GM19463 (cell line): ENCODE results near the gene OSER1.

Experiments used
- ATAC-seq: cut with Tn5 transposase; IDR thresholded peaks from one replicate; pipeline ENCODE4 v1.9.1; 2021; ENCODE audit warnings: mild to moderate bottlenecking, moderate library complexity; ENCODE audit not compliant: unreplicated experiment

OSER1 gene

GRCh38 chr20:44181611-44182010, 29.0 kb downstream of the OSER1 start:
- ATAC-seq, result no peak

DNA sequence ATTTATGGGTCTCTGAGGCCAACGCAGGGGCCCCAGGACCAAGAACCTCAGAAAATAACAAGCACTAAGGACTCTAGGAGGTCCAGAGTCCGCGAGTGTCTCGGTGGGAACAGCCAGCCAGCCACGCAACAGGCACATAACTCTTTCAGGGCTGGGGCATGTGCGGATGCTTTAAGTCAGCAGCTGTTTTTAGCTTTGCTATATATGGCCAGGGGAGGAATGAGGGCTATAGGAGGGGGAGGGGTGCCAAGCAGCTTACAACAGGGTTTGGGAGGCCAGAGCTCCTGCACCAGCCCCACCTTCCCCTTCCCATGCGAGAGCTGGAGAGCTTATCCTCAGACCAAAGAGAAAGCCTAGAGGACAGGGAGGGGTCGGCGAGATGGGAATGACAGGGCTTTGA, 29.8 kb downstream of the OSER1 start:
- no peak for ATAC-seq

- no peak for ATAC-seq
Observed at GRCh38 chr20:44176833-44177534, 33.6 kb downstream of the OSER1 start.

DNA sequence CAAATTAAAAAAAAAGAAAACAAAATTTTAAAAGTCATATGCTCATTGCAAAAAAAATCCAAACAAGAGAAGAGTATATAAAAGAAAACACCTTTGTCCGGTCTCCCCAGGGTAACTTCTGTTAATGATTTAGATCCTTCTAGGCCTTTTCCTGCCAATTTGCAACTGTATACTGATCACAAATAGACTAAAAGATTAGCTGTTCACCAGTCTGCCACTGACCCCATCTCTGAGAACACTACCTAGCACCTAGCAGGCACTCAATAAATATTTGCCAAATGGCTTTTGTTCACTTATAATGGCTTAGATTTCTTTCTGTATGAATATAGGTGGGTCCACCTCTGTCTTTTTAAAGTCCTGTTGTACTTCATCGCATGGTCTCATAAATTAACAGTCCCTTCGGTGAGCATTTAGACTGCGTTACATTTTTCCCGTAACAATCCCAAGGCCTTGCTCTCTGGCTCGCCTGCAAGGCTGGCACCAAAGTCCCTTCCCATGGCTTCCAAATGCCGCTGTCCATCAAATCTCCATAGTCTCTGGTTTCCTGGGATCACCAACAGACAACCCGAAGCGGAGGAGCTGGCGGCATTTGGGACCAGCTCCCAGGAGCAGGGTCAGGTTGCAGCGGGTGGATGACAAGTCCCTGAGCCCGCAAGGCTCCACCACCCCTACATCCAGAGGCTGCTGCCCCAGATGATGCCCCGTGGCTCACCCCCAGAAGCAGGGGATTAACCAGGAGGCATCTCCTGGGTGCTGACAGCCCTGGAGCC, 35.4 kb downstream of the OSER1 start:
- no peak for ATAC-seq

DNA sequence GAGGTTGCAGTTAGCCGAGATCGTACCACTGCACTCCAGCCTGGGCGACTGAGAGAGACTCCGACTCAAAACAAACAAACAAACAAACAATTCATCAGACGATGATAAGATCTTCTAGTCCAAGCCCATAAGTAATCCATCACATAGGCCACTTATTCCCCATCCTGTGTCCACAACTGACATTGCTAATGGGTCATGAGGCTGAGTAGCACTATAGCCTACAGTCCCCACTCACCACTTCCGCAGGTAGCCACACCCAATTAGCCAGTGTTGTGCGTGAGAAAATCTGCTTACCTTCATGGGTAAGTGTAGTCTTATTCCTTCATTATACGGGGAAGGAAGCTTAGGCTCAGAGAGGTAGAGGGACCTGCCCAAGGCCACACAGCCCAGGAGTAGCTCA, 36.7 kb downstream of the OSER1 start:
- no peak for ATAC-seq

- ATAC-seq, result no peak
Observed at GRCh38 chr20:44173116-44173515, 37.5 kb downstream of the OSER1 start.

GRCh38 chr20:44172572-44172950, 38.0 kb downstream of the OSER1 start:
- no peak for ATAC-seq

DNA sequence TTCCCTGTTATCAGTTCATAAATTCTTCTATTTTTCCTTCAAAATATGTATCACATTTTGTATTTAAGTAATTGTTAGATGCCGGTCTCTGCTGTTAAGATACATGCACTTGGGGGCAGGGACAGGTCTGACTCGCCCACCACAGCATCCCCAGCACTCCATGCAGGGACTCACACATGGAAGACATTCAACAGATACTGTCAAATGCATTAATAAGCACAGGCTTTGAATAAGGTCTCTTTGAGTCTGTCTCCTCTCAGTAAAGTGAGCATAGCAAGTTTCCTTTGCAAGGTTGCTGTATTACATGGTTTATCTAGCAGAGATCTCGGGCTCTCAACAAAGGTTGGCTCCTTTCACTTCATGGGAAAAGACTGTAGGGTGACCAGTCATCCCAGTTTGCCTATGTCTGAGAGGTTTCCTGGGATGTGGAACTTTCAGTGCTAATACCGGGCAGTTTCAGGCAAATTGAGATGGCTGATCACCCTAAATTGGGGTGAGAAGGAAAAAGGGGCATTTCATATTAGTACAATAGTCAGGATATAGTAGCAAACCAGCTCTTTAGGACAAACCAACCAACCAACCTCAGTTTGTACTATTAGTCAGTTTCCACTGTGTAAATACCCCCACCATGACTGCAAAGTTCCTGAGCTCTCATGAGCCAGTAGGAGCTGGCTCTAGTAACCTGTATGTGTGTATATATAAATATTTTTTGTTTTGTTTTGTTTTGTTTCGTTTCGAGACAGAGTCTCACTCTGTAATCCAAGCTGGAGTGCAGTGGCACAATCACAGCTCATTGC, 38.6 kb downstream of the OSER1 start:
- no peak for ATAC-seq

GRCh38 chr20:44170816-44171410, 39.7 kb downstream of the OSER1 start:
- ATAC-seq, result no peak

GRCh38 chr20:44167736-44168135, 42.8 kb downstream of the OSER1 start:
- ATAC-seq, result no peak

GRCh38 chr20:44166477-44166876, 44.1 kb downstream of the OSER1 start:
- ATAC-seq, result no peak

DNA sequence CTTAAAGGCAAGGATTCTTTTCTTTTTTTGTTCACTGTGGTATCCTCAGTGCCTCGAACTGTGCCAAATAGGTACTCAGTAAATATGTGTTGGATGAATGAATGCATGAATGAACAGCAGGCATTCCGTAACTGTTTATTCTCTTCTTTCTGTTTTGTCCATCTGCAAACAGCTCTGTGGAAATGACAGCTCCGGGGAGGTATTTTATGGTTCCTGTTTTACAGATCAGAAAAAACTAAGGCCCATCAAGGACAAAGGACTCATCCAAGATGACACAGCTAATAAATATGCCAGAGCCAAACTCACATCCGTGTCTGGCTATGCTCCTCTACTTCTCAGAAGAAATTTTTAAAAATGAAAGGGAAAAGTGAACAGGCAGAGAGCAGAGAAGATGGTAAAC, 44.6 kb downstream of the OSER1 start:
- ATAC-seq, result no peak

DNA sequence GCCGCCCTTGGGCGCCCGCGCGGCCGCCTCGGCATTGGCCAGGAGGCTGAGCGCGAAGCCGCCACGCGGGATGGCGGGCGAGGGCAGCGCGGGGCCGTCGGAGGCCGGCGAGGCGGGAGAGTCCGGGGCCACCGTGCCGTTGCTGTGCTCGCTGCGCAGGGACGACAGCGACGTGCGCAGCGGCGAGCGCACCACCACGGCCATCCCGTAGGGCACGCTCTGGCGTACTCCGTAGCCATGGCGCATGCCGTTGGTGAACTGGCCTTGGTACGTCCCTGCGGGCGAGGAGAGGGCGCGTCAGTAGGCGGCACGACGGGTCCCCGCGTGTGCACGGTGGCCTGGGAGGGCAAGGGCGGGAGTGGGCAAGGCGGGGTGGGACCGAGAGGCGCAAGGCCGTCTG, 50.4 kb downstream of the OSER1 start:
- no peak for ATAC-seq

- ATAC-seq, result no peak
Observed at GRCh38 chr20:44159711-44160110, 50.9 kb downstream of the OSER1 start.

- no peak for ATAC-seq
Observed at GRCh38 chr20:44159125-44159524, 51.4 kb downstream of the OSER1 start.

- ATAC-seq, result no peak
Observed at GRCh38 chr20:44157061-44157460, 53.5 kb downstream of the OSER1 start.

DNA sequence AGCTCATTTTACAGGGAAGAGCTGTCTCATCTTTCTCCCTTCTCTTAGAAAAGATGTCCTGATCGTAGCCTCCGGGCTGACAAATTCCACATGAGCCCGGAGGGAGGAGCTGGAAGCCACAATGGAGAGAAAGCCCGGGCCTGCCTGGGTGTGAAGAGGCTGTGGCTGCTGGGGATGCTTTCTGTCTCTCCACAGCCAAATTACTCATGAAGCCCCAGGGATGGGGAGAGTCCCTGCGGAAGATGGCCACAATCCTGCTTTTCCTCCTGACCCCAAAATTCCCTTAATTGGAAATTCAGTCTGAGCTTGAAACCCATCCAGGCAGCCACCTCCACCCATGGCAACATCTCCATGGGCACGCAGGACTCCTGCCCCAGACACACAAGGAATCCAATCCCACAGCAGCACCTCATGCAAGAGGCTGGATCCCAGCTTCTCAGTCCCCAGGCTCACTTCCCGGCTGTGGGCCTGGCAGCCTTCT, 56.0 kb downstream of the OSER1 start:
- no peak for ATAC-seq

- no peak for ATAC-seq
Observed at GRCh38 chr20:44153636-44154043, 56.9 kb downstream of the OSER1 start.

DNA sequence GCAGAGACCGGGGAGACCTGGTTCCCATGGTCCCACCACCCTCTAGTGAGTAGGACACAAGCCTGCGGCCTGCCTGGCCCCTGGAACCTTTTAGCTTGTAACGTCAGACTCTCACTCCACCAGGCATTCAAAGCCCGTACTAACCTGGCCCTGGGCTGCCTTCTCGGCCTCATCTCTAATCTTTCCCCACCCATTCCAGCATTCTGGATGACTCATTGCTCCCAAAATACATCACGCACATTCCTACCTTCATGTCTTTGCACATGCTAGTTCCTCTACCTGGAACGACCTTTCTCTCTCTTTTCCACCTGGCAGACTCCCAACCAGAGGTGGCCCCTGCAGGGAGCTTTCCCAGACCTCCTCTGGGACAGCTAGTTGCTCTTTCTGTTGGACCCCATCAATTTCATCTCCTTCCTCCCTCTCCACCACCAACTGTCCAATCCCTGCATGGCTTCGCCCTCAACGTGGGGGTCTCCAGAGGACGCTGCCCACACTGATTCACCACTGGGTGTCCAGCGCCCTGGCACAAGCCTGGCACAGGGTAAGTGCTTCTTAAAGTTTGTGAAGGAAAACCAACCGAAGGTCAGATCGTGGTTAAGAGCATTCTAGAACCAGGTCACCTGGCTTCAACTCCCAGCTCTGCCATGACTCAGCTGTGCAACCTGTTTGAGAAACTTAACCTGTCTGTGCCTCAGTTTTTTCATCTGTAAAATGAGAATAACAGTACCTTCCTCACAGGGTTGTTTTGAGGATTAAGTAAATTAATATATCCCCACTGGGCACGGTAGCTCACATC, 58.8 kb downstream of the OSER1 start:
- no peak for ATAC-seq

DNA sequence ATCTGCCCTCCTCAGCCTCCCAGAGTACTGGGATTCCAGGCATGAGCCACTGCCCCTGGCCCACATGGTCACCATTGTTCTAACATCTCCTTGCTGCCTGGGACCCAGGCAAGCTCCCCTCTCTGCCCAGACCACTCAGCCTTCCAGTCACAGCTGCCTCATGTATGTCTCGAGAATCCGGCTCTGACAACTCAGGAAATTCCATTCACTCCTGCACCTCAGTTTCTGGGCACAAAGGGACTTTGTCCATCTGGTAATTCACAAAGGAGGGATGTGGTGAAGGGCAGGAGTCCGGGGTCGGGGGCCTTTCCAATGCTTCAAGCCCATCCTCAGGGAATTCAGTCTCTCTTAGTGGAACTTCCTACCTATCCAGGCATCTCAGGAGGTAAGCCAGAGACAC, 64.3 kb downstream of the OSER1 start:
- ATAC-seq, result no peak
